NCI-H226 (cell line): Measurements from ENCODE around the gene BBS5.
"Not testable (repeated sequence)": the region's sequence is repeated elsewhere in the genome, so short reads cannot be mapped to it uniquely, and the experiment has no call there.

Experiments used
- DNase-seq: peaks from one replicate; pipeline ENCODE4 v3.0.0-alpha.2; 2015

The BBS5 gene

DNA sequence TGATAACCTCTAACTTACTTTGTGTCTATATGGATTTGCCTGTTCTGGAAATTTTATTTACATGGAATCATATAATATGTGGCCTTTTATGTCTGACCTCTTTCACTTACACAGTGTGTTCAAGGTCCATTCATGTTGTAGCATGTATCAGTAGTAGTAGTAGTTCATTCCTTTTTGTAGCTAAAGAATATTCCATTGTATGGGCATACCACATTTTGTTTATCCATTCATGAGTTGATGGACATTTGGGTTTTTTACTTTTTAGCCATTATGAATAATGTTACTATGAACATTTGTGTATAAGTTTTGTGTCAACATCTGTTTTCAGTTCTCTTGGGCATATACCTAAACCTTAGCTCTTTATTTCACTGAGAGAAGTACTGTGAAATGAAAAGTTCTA is 11.5 kb downstream of the BBS5 start:
- no peak for DNase-seq

DNA sequence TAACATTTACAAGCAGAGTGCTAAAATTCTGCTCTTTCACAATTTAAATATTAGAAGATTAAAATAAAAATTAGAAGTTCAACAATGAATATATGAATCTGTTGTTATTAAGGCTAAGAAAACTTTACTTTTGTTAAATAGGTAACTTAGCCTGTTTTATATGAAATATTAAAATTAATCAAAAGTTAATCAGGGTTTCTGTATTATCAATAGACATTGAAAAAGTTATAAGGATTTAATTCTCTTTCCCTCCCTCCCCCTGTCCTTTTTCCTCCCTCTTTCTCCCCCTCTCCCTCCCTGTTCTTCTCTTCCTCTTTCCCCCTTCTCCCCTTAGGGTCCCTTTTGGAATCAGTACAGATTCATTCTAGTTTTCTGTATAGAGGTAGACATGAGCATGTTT is 12.1 kb downstream of the BBS5 start:
- DNase-seq = no peak

GRCh38 chr2:169493360-169493759 is 14.1 kb downstream of the BBS5 start:
- DNase-seq = no peak

- DNase-seq = no peak
These were observed 16.1 kb downstream of the BBS5 start for GRCh38 chr2:169495310-169495928.

DNA sequence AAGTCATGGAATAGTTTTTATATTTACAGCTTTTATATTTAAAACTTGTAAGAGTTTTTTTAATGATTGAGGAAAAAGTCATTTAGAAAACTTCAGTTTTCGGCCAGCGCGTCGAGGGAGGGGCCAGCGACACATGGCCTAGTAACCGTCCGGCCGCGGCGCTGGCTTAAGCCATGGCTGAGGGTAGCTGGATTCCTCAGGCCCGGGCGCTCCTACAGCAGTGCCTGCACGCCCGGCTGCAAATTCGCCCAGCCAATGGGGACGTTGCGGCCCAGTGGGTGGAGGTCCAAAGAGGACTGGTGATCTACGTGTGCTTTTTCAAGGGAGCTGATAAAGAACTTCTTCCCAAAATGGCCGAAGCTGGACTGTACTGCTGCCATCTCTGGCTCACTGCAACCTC is 25.4 kb downstream of the BBS5 start:
- DNase-seq = no peak

DNA sequence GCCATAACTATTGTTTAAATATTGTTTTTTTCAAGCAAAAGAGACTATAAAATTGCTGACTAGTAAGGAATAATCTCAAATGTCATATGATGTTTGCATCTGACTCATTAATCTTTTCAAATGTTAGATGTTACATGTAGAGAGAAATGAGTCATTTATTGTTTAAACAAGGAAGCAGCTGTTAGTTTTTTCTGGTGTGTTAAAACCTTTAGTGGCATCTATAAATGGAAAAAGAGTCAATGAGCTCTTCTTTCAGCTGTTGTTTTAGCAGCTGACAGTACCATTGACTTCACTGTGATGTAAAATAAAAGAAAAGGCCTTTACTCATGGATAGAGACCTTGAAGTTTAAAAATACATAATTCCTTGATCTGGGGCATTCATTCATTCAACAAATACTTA is 28.4 kb downstream of the BBS5 start:
- DNase-seq = peak; percentile 14

GRCh38 chr2:169509298-169509885 is 30.1 kb downstream of the BBS5 start, which contains the start of gene KLHL41:
KLHL41 (plus strand) TSS chr2:169509702; CDS start chr2:169509779, 77 bp downstream.
- DNase-seq = no peak

DNA sequence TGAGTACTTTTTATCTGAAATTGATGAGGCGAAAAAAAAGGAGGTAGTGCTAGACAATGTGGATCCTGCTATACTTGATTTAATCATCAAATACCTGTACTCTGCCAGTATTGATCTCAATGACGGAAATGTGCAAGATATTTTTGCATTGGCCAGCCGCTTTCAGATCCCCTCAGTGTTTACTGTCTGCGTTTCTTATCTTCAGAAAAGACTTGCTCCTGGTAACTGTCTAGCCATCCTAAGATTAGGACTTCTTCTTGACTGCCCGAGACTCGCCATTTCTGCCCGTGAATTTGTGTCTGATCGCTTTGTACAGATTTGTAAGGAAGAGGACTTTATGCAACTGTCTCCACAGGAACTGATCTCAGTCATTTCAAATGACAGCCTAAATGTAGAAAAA is 30.7 kb downstream of the BBS5 start:
- no peak for DNase-seq

- DNase-seq = no peak
These were observed 31.2 kb downstream of the BBS5 start for GRCh38 chr2:169510496-169510895.

DNA sequence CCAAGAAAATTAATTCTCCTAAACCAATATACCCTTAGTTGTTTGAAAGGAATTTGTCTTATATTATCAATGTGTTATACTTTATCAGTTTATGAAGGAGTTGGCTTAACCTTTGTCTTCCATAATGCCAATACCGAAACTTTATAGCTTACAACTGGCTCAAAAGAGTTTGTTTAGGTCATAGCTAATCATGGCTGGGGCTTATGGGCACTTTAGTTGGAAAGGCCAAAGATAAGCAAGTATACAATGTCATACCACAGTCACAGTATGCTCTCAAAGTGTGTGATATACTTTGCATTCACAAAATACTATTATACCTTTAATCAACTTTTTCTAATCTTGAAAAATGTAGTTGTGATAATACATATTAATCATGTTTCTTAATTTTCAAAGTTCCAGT is 32.5 kb downstream of the BBS5 start:
- no peak for DNase-seq

- DNase-seq = no peak
These were observed 33.2 kb downstream of the BBS5 start for GRCh38 chr2:169512525-169512924.

GRCh38 chr2:169513094-169513493 is 33.8 kb downstream of the BBS5 start:
- no peak for DNase-seq

GRCh38 chr2:169513926-169514325 is 34.6 kb downstream of the BBS5 start:
- no peak for DNase-seq

GRCh38 chr2:169514758-169515157 is 35.5 kb downstream of the BBS5 start:
- not testable (repeated sequence) for DNase-seq

- not testable (repeated sequence) for DNase-seq
These were observed 37.2 kb downstream of the BBS5 start for GRCh38 chr2:169516488-169516995.

- no peak for DNase-seq
These were observed 41.6 kb downstream of the BBS5 start for GRCh38 chr2:169520896-169521295.

DNA sequence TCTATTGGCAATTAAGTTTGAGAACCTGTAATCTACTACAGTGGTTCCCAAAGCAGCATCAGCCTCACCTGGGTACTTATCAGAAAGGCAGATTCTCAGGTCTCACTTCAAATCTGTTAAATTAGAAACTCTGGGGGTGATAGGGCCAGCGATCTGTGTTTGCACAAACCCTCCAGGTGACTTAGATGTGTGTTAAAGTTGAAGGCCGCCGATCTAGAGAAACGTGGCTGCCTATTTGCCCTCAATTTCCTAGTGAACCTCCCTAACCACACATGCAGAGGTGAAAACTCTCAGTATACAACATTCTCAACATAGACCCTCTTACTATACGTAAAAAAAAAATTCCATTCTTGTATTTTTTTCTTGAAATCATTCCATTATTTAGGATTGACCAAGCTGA is 44.4 kb downstream of the BBS5 start:
- DNase-seq = no peak

DNA sequence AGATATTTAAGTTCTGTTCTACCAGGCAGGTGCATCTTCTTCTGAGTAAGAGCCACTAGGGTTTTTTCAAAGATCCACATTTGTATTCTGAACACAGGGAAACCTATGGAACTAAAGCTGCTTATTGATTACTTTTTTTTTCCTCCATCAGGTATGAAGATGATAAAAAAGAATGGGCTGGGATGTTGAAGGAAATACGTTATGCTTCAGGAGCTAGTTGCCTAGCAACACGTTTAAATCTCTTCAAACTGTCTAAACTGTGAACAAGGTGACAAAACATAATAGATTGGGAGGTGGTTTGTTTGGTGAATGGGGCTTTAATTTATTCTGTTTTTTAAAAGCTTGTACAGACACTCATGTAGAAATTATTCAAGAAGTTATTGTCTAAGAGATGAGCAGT is 46.1 kb downstream of the BBS5 start:
- DNase-seq = no peak

- no peak for DNase-seq
These were observed 47.2 kb downstream of the BBS5 start for GRCh38 chr2:169526451-169526850.

- peak; percentile 31 for DNase-seq
These were observed 49.0 kb downstream of the BBS5 start for GRCh38 chr2:169528271-169528701.

- not testable (repeated sequence) for DNase-seq
These were observed 60.2 kb downstream of the BBS5 start for GRCh38 chr2:169539460-169539859.

DNA sequence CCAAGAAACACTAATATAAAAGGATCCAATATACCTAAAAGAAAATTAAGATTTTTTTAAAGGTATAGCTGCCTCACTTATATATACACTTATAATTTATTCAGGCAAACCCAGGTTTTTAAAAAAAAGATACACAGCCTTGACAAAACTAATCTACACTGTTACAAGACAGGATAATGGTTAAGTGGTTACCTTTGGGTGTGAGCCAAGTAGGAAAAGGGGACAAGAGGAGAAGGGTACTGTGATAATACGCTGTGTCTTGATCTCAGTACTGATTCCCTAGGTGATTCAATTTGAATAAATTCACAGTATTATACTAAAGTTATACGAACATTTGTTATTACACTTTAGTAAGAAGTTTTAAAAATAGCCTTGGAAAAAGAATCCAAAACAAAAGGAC is 60.9 kb downstream of the BBS5 start:
- no peak for DNase-seq

- DNase-seq = no peak
These were observed 63.1 kb downstream of the BBS5 start for GRCh38 chr2:169542433-169542832.

DNA sequence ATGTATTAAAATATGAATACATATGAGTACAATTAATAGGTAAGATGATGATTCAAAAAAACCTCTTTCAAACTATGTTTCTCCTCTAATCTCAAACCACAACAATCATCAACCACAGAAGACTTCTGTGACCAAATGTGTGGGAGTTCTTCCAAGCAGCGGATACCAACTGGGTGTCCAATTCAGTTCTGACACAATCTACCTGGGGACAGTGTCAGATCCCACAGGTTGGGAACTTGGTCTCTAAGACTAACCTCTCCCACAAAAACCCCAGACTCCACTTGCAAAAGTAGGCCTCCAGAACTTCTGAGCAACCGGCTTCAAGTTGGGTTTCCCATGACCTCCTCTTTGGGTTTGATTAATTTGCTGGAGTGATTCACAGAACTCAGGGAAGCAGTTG is 67.5 kb downstream of the BBS5 start:
- no peak for DNase-seq
